ENCODE results near the gene PLXNB1. TPM values are rescaled to one million over a fixed set of nuclear protein-coding genes. Genes with fewer than 3 reads are reported as not detected.

PLXNB1 gene
- total and polyA plus RNA-seq, 2 experiments from 2014 or later: 49.0 to 144 TPM

- Histone ChIP-seq H3K27ac (ENCODE audit: low read depth) (peak overlapping the region; percentile 76), H3K36me3 (ENCODE audit: insufficient read depth) (peaks cover 20% of the 10 kb centered on the region), H2AFZ (0 out of 2 replicates have a peak overlapping the region, but pooled peaks have one; percentile 5), H3K9me2 (ENCODE audit: insufficient read depth) (no peaks in the 10 kb centered on the region), H3K4me2 (peak overlapping the region; percentile 92), H4K20me1 (replicated peaks; ENCODE audit: insufficient read depth) (peaks cover 23% of the 10 kb centered on the region), H3K4me3 (peak overlapping the region; percentile 85), H3K27me3 (ENCODE audit: insufficient read depth) (no peaks in the 10 kb centered on the region), H3K79me2 (replicated peaks; ENCODE audit: insufficient read depth) (peaks cover 48% of the 10 kb centered on the region), H3K4me1 (ENCODE audit: insufficient read depth) (peaks cover 10% of the 10 kb centered on the region; the same call in 1 of the 2 replicates), H3F3A (replicated peaks; ENCODE audit: low read depth) (peaks cover 46% of the 10 kb centered on the region)
- Mint-ChIP-seq H3K27me3 (ENCODE audit: insufficient read depth, low read depth, poor library complexity) (peaks cover 6% of the 10 kb centered on the region), H3K4me3 (peak overlapping the region; percentile 93), H3K36me3 (ENCODE audit: low read depth) (peaks cover 43% of the 10 kb centered on the region), H3K9me3 (no peaks in the 10 kb centered on the region), H3K27ac (peak overlapping the region; percentile 97), H3K4me1 (peaks cover 13% of the 10 kb centered on the region)
- DNase-seq (ENCODE audit: low spot score): peak; percentile 41
- TF ChIP-seq ZNF462 (CRISPR knock-in tag; IDR thresholded peaks at IDR 0.05) (no peak), POLR2AphosphoS5 (IDR thresholded peaks at IDR 0.05; ENCODE audit: low read depth) (no peak), JUNB (IDR thresholded peaks at IDR 0.05; ENCODE audit: unreplicated experiment) (no peak), ETS1 (IDR thresholded peaks at IDR 0.05) (no peak), NANOG (IDR thresholded peaks at IDR 0.05; ENCODE audit: borderline replicate concordance) (no peak), STAT1 (IDR thresholded peaks at IDR 0.05; ENCODE audit: unreplicated experiment) (no peak), EZH2phosphoT487 (IDR thresholded peaks at IDR 0.05; ENCODE audit: unreplicated experiment) (no peak), EZH2 (IDR thresholded peaks at IDR 0.05; ENCODE audit: low read depth, unreplicated experiment) (no peak), CREB1 (CRISPR knock-in tag; IDR thresholded peaks at IDR 0.05; ENCODE audit: low read depth) (no peak), ZNF331 (CRISPR knock-in tag; IDR thresholded peaks at IDR 0.05; ENCODE audit: low read depth) (no peak), ZNF114 (CRISPR knock-in tag; IDR thresholded peaks at IDR 0.05) (no peak)
- TF ChIP-seq, protein P1, sequence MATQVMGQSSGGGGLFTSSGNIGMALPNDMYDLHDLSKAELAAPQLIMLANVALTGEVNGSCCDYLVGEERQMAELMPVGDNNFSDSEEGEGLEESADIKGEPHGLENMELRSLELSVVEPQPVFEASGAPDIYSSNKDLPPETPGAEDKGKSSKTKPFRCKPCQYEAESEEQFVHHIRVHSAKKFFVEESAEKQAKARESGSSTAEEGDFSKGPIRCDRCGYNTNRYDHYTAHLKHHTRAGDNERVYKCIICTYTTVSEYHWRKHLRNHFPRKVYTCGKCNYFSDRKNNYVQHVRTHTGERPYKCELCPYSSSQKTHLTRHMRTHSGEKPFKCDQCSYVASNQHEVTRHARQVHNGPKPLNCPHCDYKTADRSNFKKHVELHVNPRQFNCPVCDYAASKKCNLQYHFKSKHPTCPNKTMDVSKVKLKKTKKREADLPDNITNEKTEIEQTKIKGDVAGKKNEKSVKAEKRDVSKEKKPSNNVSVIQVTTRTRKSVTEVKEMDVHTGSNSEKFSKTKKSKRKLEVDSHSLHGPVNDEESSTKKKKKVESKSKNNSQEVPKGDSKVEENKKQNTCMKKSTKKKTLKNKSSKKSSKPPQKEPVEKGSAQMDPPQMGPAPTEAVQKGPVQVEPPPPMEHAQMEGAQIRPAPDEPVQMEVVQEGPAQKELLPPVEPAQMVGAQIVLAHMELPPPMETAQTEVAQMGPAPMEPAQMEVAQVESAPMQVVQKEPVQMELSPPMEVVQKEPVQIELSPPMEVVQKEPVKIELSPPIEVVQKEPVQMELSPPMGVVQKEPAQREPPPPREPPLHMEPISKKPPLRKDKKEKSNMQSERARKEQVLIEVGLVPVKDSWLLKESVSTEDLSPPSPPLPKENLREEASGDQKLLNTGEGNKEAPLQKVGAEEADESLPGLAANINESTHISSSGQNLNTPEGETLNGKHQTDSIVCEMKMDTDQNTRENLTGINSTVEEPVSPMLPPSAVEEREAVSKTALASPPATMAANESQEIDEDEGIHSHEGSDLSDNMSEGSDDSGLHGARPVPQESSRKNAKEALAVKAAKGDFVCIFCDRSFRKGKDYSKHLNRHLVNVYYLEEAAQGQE (IDR thresholded peaks at IDR 0.05; ENCODE audit: unreplicated experiment): no peak
- TF ChIP-seq, protein P2, sequence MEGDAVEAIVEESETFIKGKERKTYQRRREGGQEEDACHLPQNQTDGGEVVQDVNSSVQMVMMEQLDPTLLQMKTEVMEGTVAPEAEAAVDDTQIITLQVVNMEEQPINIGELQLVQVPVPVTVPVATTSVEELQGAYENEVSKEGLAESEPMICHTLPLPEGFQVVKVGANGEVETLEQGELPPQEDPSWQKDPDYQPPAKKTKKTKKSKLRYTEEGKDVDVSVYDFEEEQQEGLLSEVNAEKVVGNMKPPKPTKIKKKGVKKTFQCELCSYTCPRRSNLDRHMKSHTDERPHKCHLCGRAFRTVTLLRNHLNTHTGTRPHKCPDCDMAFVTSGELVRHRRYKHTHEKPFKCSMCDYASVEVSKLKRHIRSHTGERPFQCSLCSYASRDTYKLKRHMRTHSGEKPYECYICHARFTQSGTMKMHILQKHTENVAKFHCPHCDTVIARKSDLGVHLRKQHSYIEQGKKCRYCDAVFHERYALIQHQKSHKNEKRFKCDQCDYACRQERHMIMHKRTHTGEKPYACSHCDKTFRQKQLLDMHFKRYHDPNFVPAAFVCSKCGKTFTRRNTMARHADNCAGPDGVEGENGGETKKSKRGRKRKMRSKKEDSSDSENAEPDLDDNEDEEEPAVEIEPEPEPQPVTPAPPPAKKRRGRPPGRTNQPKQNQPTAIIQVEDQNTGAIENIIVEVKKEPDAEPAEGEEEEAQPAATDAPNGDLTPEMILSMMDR (conservative IDR thresholded peaks at IDR 0.05; ENCODE audit: low read depth in 2 of 2): no peak
- ATAC-seq: peak; percentile 1; the same call in 2 of the 3 replicates
Measured at GRCh38 chr3:48440590-48440958, 10.7 kb upstream of the PLXNB1 start.

Measured in GM23338 (cell line).